Progenitor cell of endocrine pancreas (in vitro differentiated cells): ENCODE results near the gene EIF4E2. TPM values are rescaled to one million over a fixed set of nuclear protein-coding genes. Genes with fewer than 3 reads are reported as not detected.
"Not testable (repeated sequence)": the region's sequence is repeated elsewhere in the genome, so short reads cannot be mapped to it uniquely, and the experiment has no call there.

Experiments
- DNase-seq: peaks from one replicate; pipeline ENCODE4 v3.0.0; 2021; ENCODE audit warnings: low spot score; ENCODE audit not compliant: unreplicated experiment
- H3K27ac Mint-ChIP-seq: 2 replicates; pipeline ENCODE4 v1.8.0; 2021; ENCODE audit warnings: mild to moderate bottlenecking, moderate library complexity, mixed read lengths
- H3K27me3 Mint-ChIP-seq: 2 replicates; pipeline ENCODE4 v1.8.0; 2021; ENCODE audit warnings: mixed read lengths
- H3K36me3 Mint-ChIP-seq: 2 replicates; pipeline ENCODE4 v1.8.0; 2022; ENCODE audit warnings: mixed read lengths; ENCODE audit not compliant: insufficient read depth
- H3K4me1 Mint-ChIP-seq: 2 replicates; pipeline ENCODE4 v1.8.0; 2021; ENCODE audit warnings: low read depth, mixed read lengths
- H3K4me3 Mint-ChIP-seq: 2 replicates; pipeline ENCODE4 v1.8.0; 2021; ENCODE audit warnings: low read depth, mild to moderate bottlenecking, moderate library complexity, mixed read lengths
- H3K9me3 Mint-ChIP-seq: 2 replicates; pipeline ENCODE4 v1.8.0; 2021; ENCODE audit warnings: low read depth, mixed read lengths
- total RNA-seq: library from RNA; stranded (reverse); gene quantifications from 2 replicates; pipeline ENCODE4 v1.2.1, GENCODE V29; 2021
- TF ChIP-seq, protein P1 (sequence below): fragments of 200-600 bp; sonication (generic); IDR thresholded peaks from one replicate; pipeline ENCODE4 v1.5.0; 2021; ENCODE audit warnings: antibody characterized with exemption, mild to moderate bottlenecking; ENCODE audit not compliant: unreplicated experiment

The EIF4E2 gene
- total RNA-seq, 1 donor from 2014 or later, result 81.9 TPM

DNA sequence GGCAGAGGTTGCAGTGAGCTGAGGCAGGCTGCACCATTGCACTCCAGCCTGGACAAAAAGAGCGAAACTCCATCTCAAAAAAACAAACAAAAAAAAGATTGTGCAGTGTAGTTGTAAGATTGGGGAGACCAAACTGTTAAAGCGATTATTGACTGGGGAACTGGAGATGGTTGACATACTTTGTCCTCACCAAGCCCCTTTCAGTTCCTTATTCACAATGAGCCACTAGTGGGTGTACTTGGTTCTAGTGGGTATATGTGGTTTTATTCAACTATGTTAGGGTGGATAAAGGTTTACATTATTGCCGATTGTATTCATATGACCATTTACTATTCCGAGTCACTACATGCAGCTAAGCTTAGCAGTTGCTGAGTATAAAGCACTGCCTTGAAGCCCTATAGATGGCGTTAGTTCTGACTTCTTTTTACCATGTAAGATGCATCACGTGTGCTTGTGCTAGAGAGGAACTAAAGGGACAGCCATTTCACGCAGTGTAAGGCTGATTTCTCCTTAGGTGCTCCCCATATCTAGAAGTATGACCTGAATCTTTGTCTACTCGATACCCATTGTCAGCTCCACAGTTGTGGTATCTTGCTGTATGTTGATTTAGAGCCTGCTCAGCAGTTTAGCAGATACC, 12.1 kb downstream of the EIF4E2 start:
- Mint-ChIP-seq H3K36me3 (peaks cover 24% of the 10 kb centered on the region), H3K27me3 (no peaks in the 10 kb centered on the region), H3K9me3 (no peaks in the 10 kb centered on the region), H3K27ac (no peak overlapping the region), H3K4me3 (no peak overlapping the region), H3K4me1 (no peaks in the 10 kb centered on the region)
- DNase-seq, result no peak
- TF ChIP-seq, protein P1, sequence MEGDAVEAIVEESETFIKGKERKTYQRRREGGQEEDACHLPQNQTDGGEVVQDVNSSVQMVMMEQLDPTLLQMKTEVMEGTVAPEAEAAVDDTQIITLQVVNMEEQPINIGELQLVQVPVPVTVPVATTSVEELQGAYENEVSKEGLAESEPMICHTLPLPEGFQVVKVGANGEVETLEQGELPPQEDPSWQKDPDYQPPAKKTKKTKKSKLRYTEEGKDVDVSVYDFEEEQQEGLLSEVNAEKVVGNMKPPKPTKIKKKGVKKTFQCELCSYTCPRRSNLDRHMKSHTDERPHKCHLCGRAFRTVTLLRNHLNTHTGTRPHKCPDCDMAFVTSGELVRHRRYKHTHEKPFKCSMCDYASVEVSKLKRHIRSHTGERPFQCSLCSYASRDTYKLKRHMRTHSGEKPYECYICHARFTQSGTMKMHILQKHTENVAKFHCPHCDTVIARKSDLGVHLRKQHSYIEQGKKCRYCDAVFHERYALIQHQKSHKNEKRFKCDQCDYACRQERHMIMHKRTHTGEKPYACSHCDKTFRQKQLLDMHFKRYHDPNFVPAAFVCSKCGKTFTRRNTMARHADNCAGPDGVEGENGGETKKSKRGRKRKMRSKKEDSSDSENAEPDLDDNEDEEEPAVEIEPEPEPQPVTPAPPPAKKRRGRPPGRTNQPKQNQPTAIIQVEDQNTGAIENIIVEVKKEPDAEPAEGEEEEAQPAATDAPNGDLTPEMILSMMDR, result no peak

DNA sequence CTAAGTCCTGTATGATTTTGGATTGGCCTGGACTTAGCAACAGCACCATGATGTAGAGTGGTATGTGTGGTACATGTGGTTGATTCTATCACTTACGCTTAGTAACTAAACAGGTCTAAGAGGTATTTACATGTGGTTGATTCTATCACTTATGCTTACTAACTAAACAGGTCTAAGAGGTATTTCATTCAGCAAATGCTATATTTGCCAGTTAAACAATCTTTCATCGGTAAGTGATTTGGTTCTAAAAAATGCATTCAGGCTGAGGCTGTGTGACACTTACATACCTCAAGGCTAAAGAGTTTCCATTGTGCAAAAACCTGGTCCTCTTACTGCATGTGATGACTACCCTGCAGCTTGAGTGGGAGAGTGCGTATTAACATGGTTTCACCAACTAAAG, 13.1 kb downstream of the EIF4E2 start:
- Mint-ChIP-seq H3K27me3 (no peaks in the 10 kb centered on the region), H3K4me3 (no peak overlapping the region), H3K4me1 (no peaks in the 10 kb centered on the region), H3K36me3 (peaks cover 23% of the 10 kb centered on the region), H3K9me3 (no peaks in the 10 kb centered on the region), H3K27ac (no peak overlapping the region)
- no peak for DNase-seq
- TF ChIP-seq, protein P1, result no peak

DNA sequence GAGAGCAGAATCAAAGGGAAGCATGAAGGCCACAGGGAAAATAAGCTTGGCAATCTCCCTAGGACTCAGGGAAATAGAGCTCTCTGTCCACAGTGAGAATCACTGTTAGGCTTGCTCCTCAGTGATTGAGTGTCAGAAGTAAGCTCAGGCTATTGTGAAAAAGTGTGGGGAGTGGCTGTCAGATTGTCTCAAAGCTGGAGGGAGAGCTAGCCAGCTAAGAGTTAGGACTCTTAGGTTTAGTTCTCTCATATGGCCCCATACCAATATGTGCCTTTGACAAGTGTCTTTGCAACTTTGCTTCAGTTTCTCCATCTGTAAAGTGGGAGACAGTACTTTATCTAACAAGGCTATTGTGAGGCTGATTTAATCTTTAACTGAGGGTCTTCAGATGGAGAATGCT, 17.2 kb downstream of the EIF4E2 start:
- Mint-ChIP-seq H3K27me3 (no peaks in the 10 kb centered on the region), H3K27ac (no peak overlapping the region), H3K4me3 (no peak overlapping the region), H3K9me3 (no peaks in the 10 kb centered on the region), H3K4me1 (no peaks in the 10 kb centered on the region), H3K36me3 (peaks cover 18% of the 10 kb centered on the region)
- TF ChIP-seq, protein P1, result no peak
- DNase-seq, result no peak

DNA sequence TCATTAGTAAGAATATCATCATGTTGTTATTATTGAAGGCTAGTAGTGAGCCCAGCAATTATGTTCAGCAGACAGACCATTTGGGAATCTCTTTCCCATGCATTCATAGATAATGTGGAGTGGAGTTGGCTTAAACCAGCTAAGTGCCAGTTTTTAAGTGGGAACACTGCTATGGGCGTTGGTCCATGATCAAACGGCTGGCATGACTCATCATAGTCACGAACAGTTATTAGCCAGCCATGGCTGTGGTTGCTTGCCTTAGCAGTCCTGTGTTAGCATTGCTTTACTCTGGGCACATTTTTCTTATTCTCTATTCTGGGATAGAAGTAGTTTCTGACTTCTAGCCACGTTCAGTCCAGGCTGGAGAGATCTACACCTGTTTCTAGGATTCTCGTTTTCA, 17.7 kb downstream of the EIF4E2 start:
- no peak for DNase-seq
- TF ChIP-seq, protein P1, result no peak
- Mint-ChIP-seq H3K27me3 (no peaks in the 10 kb centered on the region), H3K4me1 (no peaks in the 10 kb centered on the region), H3K36me3 (peaks cover 21% of the 10 kb centered on the region), H3K4me3 (no peak overlapping the region), H3K27ac (no peak overlapping the region), H3K9me3 (no peaks in the 10 kb centered on the region)

DNA sequence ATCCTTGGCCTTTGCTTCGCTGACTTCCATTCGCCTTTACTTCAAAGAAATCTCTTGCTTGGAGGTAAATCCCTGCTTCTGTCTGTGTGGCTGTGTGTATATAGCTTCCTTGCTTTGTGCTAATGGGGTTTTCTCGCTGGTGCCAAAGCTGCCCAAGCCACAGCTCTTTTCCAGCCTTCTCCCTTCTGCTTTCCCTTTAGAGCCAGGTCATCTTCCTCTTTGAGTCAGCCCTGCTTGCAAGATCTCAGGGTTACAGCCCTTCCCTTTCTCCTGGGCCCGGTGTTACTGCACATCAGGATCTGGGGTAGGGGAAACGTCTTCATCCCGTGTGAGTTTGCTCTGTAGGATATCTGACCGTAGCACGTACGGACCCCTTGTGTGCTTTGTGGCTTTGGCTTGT, 19.1 kb downstream of the EIF4E2 start:
- H3K27ac Mint-ChIP-seq, result no peak overlapping the region
- no peaks in the 10 kb centered on the region for H3K27me3 Mint-ChIP-seq
- no peaks in the 10 kb centered on the region for H3K4me1 Mint-ChIP-seq
- TF ChIP-seq, protein P1, result no peak
- no peak overlapping the region for H3K4me3 Mint-ChIP-seq
- no peaks in the 10 kb centered on the region for H3K9me3 Mint-ChIP-seq
- H3K36me3 Mint-ChIP-seq, result peaks cover 22% of the 10 kb centered on the region
- no peak for DNase-seq

DNA sequence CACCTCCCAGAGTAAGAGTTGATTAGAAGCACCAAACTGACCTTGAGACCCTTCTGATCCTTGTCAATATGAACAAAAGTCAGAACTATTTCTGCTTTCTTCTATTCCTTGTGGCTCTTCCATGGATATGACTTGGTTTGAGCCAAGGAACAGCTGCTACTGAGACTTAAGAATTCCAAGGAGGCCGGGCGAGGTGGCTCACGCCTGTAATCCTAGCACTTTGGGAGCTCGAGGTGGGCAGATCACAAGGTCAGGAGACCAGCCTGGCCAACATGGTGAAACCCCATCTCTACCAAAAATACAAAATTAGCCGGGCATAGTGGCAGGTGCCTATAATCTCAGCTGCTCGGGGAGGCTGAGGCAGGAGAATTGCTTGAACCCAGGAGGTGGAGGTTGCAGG, 20.0 kb downstream of the EIF4E2 start:
- peaks cover 23% of the 10 kb centered on the region for H3K36me3 Mint-ChIP-seq
- H3K4me3 Mint-ChIP-seq, H3K9me3 Mint-ChIP-seq, H3K4me1 Mint-ChIP-seq, H3K27ac Mint-ChIP-seq, H3K27me3 Mint-ChIP-seq, DNase-seq: not testable (repeated sequence)
